ENCODE results near the gene SH3GL2.

SH3GL2 gene

DNA sequence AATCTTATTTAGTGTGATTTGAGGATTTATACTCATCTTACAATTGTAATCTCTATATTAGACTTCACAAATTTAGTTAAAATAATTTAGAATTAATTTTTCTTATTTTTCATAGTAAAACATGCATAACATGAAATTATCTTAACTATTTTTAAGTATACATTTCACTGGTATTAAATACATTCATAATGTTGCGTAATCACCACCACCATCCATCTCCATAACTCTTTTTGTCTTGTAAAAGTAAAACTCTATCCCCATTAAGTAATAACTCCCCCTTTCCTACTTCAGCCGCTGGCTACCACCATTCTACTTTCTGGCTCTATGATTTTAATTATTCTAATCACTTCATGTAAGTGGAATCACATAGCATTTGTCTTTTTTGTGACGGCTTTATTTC lies 193.4 kb downstream of the SH3GL2 start:
- Mint-ChIP-seq H3K4me3 (no peak overlapping the region), H3K27me3 (no peaks in the 10 kb centered on the region), H3K9me3 (no peaks in the 10 kb centered on the region), H3K4me1 (no peaks in the 10 kb centered on the region), H3K36me3 (ENCODE audit: low read depth) (no peaks in the 10 kb centered on the region), H3K27ac (no peak overlapping the region)
- DNase-seq (no peak), ATAC-seq (no peak)

GRCh38 chr9:17775656-17776055 lies 196.8 kb downstream of the SH3GL2 start:
- Mint-ChIP-seq H3K4me3 (no peak overlapping the region), H3K27ac (no peak overlapping the region), H3K4me1 (no peaks in the 10 kb centered on the region), H3K36me3 (ENCODE audit: low read depth) (no peaks in the 10 kb centered on the region), H3K27me3 (no peaks in the 10 kb centered on the region), H3K9me3 (peaks cover 8% of the 10 kb centered on the region)
- ATAC-seq, result no peak
- no peak for DNase-seq

DNA sequence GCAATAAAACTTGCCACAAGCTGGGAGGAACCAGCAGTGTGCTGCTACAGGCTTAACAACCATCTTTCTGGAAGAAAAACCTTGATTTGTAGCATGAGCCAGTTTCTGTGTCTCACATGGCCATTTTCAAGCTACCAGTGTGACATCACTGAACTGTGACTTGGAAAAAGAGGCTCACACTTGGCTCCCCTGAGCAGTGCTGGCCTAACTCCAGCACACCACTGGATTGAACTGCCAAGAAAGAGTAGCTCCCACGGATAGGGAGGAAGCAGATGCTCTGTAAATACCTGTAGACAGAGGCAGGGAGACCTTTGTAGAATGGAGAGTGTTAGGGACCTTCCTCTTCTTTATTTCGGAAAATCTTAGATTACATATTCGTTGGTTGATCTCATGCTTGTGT lies 197.9 kb downstream of the SH3GL2 start:
- H3K9me3 Mint-ChIP-seq, result peaks cover 8% of the 10 kb centered on the region
- no peaks in the 10 kb centered on the region for H3K27me3 Mint-ChIP-seq
- H3K27ac Mint-ChIP-seq, result no peak overlapping the region
- no peaks in the 10 kb centered on the region for H3K4me1 Mint-ChIP-seq
- H3K36me3 Mint-ChIP-seq (ENCODE audit: low read depth), result no peaks in the 10 kb centered on the region
- no peak for DNase-seq
- ATAC-seq, result no peak
- H3K4me3 Mint-ChIP-seq, result no peak overlapping the region

GRCh38 chr9:17777465-17777864 lies 198.6 kb downstream of the SH3GL2 start:
- no peaks in the 10 kb centered on the region for H3K4me1 Mint-ChIP-seq
- peaks cover 8% of the 10 kb centered on the region for H3K9me3 Mint-ChIP-seq
- no peaks in the 10 kb centered on the region for H3K36me3 Mint-ChIP-seq (ENCODE audit: low read depth)
- no peak overlapping the region for H3K27ac Mint-ChIP-seq
- ATAC-seq (no peak), DNase-seq (no peak)
- H3K4me3 Mint-ChIP-seq, result no peak overlapping the region
- H3K27me3 Mint-ChIP-seq, result no peaks in the 10 kb centered on the region

GRCh38 chr9:17782430-17783149 lies 203.7 kb downstream of the SH3GL2 start:
- H3K4me3 Mint-ChIP-seq, result no peak overlapping the region
- no peak overlapping the region for H3K27ac Mint-ChIP-seq
- no peaks in the 10 kb centered on the region for H3K4me1 Mint-ChIP-seq
- ATAC-seq (no peak), DNase-seq (no peak)
- peaks cover 8% of the 10 kb centered on the region for H3K9me3 Mint-ChIP-seq
- no peaks in the 10 kb centered on the region for H3K27me3 Mint-ChIP-seq
- H3K36me3 Mint-ChIP-seq (ENCODE audit: low read depth), result no peaks in the 10 kb centered on the region

- DNase-seq, result no peak
- Mint-ChIP-seq H3K4me1 (no peaks in the 10 kb centered on the region), H3K36me3 (ENCODE audit: low read depth) (no peaks in the 10 kb centered on the region), H3K27me3 (no peaks in the 10 kb centered on the region), H3K4me3 (no peak overlapping the region), H3K9me3 (peaks cover 2% of the 10 kb centered on the region), H3K27ac (no peak overlapping the region)
- no peak for ATAC-seq
Observed at GRCh38 chr9:17783227-17783626, 204.4 kb downstream of the SH3GL2 start.

DNA sequence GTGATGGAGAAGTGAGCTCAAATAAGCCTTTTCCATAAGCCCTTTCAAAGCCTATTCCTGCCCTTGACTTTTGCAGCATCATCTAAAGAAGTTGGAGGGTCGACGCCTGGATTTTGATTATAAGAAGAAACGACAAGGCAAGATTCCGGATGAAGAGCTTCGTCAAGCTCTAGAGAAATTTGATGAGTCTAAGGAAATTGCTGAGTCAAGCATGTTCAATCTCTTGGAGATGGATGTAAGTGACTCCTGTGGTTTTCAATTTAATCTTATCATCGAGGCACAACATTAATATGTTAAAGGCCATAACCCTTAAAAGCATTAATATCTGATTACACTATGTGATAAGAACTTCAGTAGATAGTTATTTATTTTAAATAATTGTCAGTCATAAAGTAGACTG lies 210.4 kb downstream of the SH3GL2 start:
- H3K27ac Mint-ChIP-seq, result no peak overlapping the region
- DNase-seq (no peak), ATAC-seq (no peak)
- no peaks in the 10 kb centered on the region for H3K9me3 Mint-ChIP-seq
- H3K27me3 Mint-ChIP-seq, result no peaks in the 10 kb centered on the region
- H3K4me1 Mint-ChIP-seq, result no peaks in the 10 kb centered on the region
- no peak overlapping the region for H3K4me3 Mint-ChIP-seq
- no peaks in the 10 kb centered on the region for H3K36me3 Mint-ChIP-seq (ENCODE audit: low read depth)

GRCh38 chr9:17793713-17794622 lies 215.1 kb downstream of the SH3GL2 start:
- Mint-ChIP-seq H3K36me3 (ENCODE audit: low read depth) (no peaks in the 10 kb centered on the region), H3K4me1 (no peaks in the 10 kb centered on the region), H3K27ac (no peak overlapping the region), H3K9me3 (no peaks in the 10 kb centered on the region), H3K27me3 (no peaks in the 10 kb centered on the region), H3K4me3 (no peak overlapping the region)
- ATAC-seq, result no peak
- no peak for DNase-seq

DNA sequence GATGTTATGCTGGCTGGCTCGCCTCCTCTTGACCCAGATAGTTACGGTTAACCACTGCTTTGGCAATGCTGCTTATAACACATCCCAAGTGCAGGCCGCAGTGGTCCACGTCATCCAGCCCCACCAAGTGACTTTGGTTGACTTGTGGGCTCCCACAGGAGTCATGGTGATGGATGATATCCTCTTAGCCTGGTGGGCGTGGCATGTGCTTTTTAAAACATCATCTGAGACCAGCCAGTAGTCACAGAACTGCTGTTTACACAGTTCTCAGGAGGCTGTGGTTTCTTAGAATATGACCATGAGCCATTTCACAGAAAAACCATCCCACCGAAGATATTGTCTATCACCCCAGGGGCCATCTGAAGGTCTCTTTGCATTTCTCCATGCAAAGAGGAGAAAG lies 216.9 kb downstream of the SH3GL2 start:
- H3K4me1 Mint-ChIP-seq, result no peaks in the 10 kb centered on the region
- H3K27me3 Mint-ChIP-seq, result no peaks in the 10 kb centered on the region
- no peaks in the 10 kb centered on the region for H3K36me3 Mint-ChIP-seq (ENCODE audit: low read depth)
- H3K9me3 Mint-ChIP-seq, result no peaks in the 10 kb centered on the region
- H3K27ac Mint-ChIP-seq, result no peak overlapping the region
- H3K4me3 Mint-ChIP-seq, result no peak overlapping the region
- ATAC-seq (no peak), DNase-seq (no peak)

GRCh38 chr9:17799369-17799768 lies 220.5 kb downstream of the SH3GL2 start:
- H3K27me3 Mint-ChIP-seq, result no peaks in the 10 kb centered on the region
- no peaks in the 10 kb centered on the region for H3K9me3 Mint-ChIP-seq
- DNase-seq, result no peak
- no peak for ATAC-seq
- no peak overlapping the region for H3K4me3 Mint-ChIP-seq
- no peaks in the 10 kb centered on the region for H3K36me3 Mint-ChIP-seq (ENCODE audit: low read depth)
- H3K4me1 Mint-ChIP-seq, result no peaks in the 10 kb centered on the region
- no peak overlapping the region for H3K27ac Mint-ChIP-seq

DNA sequence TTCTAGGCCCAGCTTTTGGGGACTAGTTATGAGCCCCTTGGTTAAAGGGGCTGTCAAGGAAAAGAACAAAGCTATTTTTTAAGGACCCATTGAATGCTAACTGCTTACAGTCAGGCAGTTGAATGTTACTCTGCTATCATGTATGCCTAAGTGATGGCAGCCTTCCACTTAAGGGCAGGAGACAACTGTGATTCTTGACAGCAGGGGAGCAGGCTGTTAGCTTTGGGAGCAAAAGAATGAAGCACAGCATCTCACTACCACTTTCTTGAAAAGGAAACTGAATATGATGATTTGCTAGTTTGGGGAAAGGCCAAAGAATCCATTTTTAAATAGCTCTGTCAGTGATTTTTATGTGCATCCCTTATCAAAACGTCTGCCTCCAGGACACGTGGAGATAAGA lies 221.6 kb downstream of the SH3GL2 start:
- DNase-seq (no peak), ATAC-seq (no peak)
- Mint-ChIP-seq H3K4me3 (no peak overlapping the region), H3K9me3 (no peaks in the 10 kb centered on the region), H3K27me3 (no peaks in the 10 kb centered on the region), H3K27ac (no peak overlapping the region), H3K36me3 (ENCODE audit: low read depth) (no peaks in the 10 kb centered on the region), H3K4me1 (no peaks in the 10 kb centered on the region)

DNA sequence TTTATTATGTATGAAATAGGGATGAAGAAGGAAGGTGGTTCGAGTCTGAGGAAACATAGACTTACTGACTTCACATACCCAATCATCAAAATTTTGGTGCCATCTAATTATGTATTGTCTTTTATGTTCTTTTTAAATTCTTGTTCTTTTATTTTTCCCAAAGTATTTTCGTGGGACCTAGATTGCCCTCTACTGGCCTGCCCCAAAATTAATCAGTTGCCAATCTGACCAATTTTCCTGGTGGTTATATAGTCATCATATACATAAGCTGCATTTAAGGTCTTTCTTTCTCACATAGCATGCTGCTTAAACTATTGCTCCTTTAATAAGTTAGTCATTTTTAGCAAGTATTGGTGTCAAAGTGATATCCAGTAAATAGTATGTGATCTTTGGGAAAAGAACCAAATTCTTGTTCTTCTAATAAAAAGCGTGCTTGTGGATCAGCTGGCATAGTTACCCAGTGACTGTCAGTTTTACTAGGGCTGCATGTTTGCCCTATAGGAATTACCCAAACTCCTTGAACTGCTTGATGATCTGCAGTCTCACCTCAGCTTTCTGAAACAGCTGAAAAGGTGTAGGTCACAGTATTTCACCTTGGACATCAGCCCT lies 223.5 kb downstream of the SH3GL2 start:
- H3K4me3 Mint-ChIP-seq, result no peak overlapping the region
- H3K4me1 Mint-ChIP-seq, result no peaks in the 10 kb centered on the region
- ATAC-seq (no peak), DNase-seq (no peak)
- H3K36me3 Mint-ChIP-seq (ENCODE audit: low read depth), result no peaks in the 10 kb centered on the region
- H3K9me3 Mint-ChIP-seq, result no peaks in the 10 kb centered on the region
- H3K27ac Mint-ChIP-seq, result no peak overlapping the region
- no peaks in the 10 kb centered on the region for H3K27me3 Mint-ChIP-seq

GRCh38 chr9:17807613-17808282 lies 228.9 kb downstream of the SH3GL2 start:
- H3K9me3 Mint-ChIP-seq, result no peaks in the 10 kb centered on the region
- H3K36me3 Mint-ChIP-seq (ENCODE audit: low read depth), result no peaks in the 10 kb centered on the region
- ATAC-seq (no peak), DNase-seq (no peak)
- no peak overlapping the region for H3K27ac Mint-ChIP-seq
- no peak overlapping the region for H3K4me3 Mint-ChIP-seq
- H3K27me3 Mint-ChIP-seq, result peaks cover 9% of the 10 kb centered on the region
- H3K4me1 Mint-ChIP-seq, result no peaks in the 10 kb centered on the region

- no peak for DNase-seq
- Mint-ChIP-seq H3K27ac (no peak overlapping the region), H3K9me3 (no peaks in the 10 kb centered on the region), H3K4me3 (no peak overlapping the region), H3K4me1 (no peaks in the 10 kb centered on the region), H3K36me3 (ENCODE audit: low read depth) (no peaks in the 10 kb centered on the region), H3K27me3 (peaks cover 9% of the 10 kb centered on the region)
- no peak for ATAC-seq
Observed at GRCh38 chr9:17810317-17810716, 231.5 kb downstream of the SH3GL2 start.
